Prostate gland (tissue), 2 donors: ENCODE results near the gene TOM1. TPM values are rescaled to one million over a fixed set of nuclear protein-coding genes. Genes with fewer than 3 reads are reported as not detected.

Experiments used
- DNase-seq: peaks from one replicate; pipeline ENCODE4 v3.0.0-alpha.2; 2019; ENCODE audit warnings: low spot score
- H3K27ac ChIP-seq, 2 donors: fragments of 200-600 bp; sonication (generic); 2 replicates each; pipeline ENCODE4 v1.5.1; 2017 to 2019
- H3K27me3 ChIP-seq: fragments of 200-600 bp; sonication (generic); replicated peaks from 2 replicates; pipeline ENCODE4 v1.5.1; 2019; ENCODE audit not compliant: insufficient read depth
- H3K36me3 ChIP-seq, 2 donors: fragments of 200-600 bp; sonication (generic); 1 replicate in 1 of 2; 2 replicates in 1 of 2; pipeline versions ENCODE4 v1.5.1 to v1.8.1; 2017 to 2019
- H3K4me1 ChIP-seq: fragments of 200-600 bp; sonication (generic); replicated peaks from 2 replicates; pipeline ENCODE4 v1.5.1; 2019
- H3K4me3 ChIP-seq, 2 donors: fragments of 200-600 bp; sonication (generic); 2 replicates each; pipeline ENCODE4 v1.5.1; 2017 to 2019
- H3K9me3 ChIP-seq: fragments of 200-600 bp; sonication (generic); 2 replicates; pipeline ENCODE4 v1.5.1; 2017
- CTCF ChIP-seq, 4 experiments: fragments of 200-600 bp in 2 of 4; fragments of 450-650 bp in 2 of 4; sonication (generic) in 2 of 4; IDR thresholded peaks; 1 replicate in 3 of 4; 2 replicates in 1 of 4; pipeline ENCODE4 v1.5.1; 2016 to 2019; ENCODE audit warnings: antibody characterized with exemption in 4 of 4, mild to moderate bottlenecking in 2 of 4, moderate library complexity in 2 of 4
- POLR2A ChIP-seq: fragments of 450-650 bp; IDR thresholded peaks from one replicate; pipeline ENCODE4 v1.6.1; 2016; ENCODE audit warnings: antibody characterized with exemption, mild to moderate bottlenecking
- POLR2AphosphoS5 ChIP-seq: sonication (generic); formaldehyde crosslinking; IDR thresholded peaks from one replicate; pipeline ENCODE4 v1.6.1; 2017; ENCODE audit warnings: antibody characterized with exemption
- WGBS: methylation state at CpG from one replicate; pipeline ENCODE4 v1.1.5; 2018; 5-methylcytosine and 5-hydroxymethylcytosine counted together
- intact Hi-C: fragments of 100-400 bp; cut with DNase I; formaldehyde crosslinking; loops from one replicate; pipeline ENCODE4 v1.14.2; 2022
- total RNA-seq, 2 donors: library from RNA; depleted of rRNA; stranded (reverse); fragments of >200 nt; gene quantifications; one replicate each; pipeline ENCODE4 v1.1.0, GENCODE V29; 2016

TOM1 gene
- total RNA-seq, 2 donors from 2014 or later, result 65.6 to 68.6 TPM

- intact Hi-C loops, result no loop called here
- no peaks in the 10 kb centered on the region for H3K36me3 ChIP-seq
- H3K9me3 ChIP-seq, result no peaks in the 10 kb centered on the region
- H3K27me3 ChIP-seq, result no peaks in the 10 kb centered on the region
- no peaks in the 10 kb centered on the region for H3K4me1 ChIP-seq
- no peak overlapping the region for H3K4me3 ChIP-seq
- no peak overlapping the region for H3K27ac ChIP-seq
- DNase-seq, result no peak
- 89% methylated on average over 4 of the region's 4 CpGs for WGBS
- TF ChIP-seq POLR2A (no peak), POLR2AphosphoS5 (no peak), CTCF (IDR thresholded peaks at IDR 0.05) (no peak)
Measured at GRCh38 chr22:35384527-35384926, 84.8 kb downstream of the TOM1 start.

DNA sequence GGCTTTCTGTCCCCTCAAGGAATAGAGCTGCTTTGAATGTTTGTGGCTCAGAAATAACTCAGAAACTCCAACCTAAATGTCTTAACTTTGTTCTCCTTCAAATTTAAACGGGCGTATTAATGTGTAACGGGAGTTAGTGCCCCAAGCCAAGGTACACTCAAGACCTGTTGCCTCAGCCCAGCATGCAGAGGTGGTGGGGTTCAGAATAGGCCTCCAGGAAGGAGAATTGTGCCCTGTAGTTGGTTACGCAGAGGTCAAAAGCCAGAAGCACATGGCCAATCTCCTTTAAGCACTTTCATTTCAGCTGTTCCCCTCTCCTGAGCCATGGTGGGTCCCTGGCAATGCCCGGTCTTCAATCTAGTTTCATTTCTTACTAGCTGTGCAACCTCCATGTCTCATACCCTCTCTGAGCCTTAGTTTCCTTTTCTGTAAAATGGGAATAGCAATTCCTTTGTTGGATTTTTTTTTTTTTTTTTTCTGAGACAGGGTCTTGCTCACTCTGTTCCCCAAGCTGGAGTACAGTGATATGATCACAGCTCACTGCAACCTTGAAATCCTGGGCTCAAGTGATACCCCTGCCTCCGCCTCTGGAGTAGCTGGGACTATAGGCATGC is 85.4 kb downstream of the TOM1 start:
- intact Hi-C loops, result no loop called here
- no peak for DNase-seq
- no peaks in the 10 kb centered on the region for H3K4me1 ChIP-seq
- H3K4me3 ChIP-seq, result no peak overlapping the region
- 87% methylated on average over 6 of the region's 6 CpGs for WGBS
- no peak overlapping the region for H3K27ac ChIP-seq
- H3K9me3 ChIP-seq, result no peaks in the 10 kb centered on the region
- H3K27me3 ChIP-seq, result no peaks in the 10 kb centered on the region
- no peaks in the 10 kb centered on the region for H3K36me3 ChIP-seq
- TF ChIP-seq POLR2A, result no peak
- no peak for TF ChIP-seq POLR2AphosphoS5
- TF ChIP-seq CTCF (IDR thresholded peaks at IDR 0.05), result no peak

- no peaks in the 10 kb centered on the region for H3K36me3 ChIP-seq
- H3K4me1 ChIP-seq, result no peaks in the 10 kb centered on the region
- no peak for TF ChIP-seq CTCF (IDR thresholded peaks at IDR 0.05)
- no peak for TF ChIP-seq POLR2AphosphoS5
- no peak for TF ChIP-seq POLR2A
- H3K4me3 ChIP-seq, result no peak overlapping the region
- H3K9me3 ChIP-seq, result no peaks in the 10 kb centered on the region
- 93% methylated on average over 19 of the region's 19 CpGs for WGBS
- no peaks in the 10 kb centered on the region for H3K27me3 ChIP-seq
- DNase-seq, result no peak
- intact Hi-C loops, result no loop called here
- H3K27ac ChIP-seq, result no peak overlapping the region
Measured at GRCh38 chr22:35386670-35387288, 87.1 kb downstream of the TOM1 start.

DNA sequence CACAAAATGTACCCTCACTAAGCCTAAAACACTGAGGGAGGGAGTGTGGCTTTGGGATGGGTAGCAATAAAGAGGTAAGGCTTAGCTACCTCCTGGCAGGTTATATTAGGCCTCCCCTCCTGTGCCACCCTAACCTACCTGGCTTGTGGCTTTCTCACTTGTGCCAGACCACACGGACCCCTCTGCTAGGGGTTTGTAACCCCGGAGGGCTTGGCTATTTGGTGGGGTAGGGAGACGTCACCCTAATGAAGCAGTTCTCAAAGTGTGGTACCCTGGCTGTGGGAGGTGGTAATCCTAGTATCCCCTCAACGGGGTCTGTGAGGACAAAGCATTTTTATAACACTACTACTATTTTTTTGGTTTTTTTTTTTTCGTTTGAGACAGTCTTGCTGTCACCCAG is 91.2 kb downstream of the TOM1 start:
- Histone ChIP-seq H3K4me1 (no peaks in the 10 kb centered on the region), H3K27me3 (no peaks in the 10 kb centered on the region), H3K27ac (no peak overlapping the region), H3K9me3 (no peaks in the 10 kb centered on the region), H3K36me3 (no peaks in the 10 kb centered on the region), H3K4me3 (no peak overlapping the region)
- TF ChIP-seq POLR2AphosphoS5 (no peak), CTCF (IDR thresholded peaks at IDR 0.05) (no peak), POLR2A (no peak)
- 85% methylated on average over 5 of the region's 5 CpGs for WGBS
- intact Hi-C loops, result no loop called here
- DNase-seq, result no peak

GRCh38 chr22:35392357-35392756 is 92.7 kb downstream of the TOM1 start:
- H3K27me3 ChIP-seq, result no peaks in the 10 kb centered on the region
- no peak for DNase-seq
- no peaks in the 10 kb centered on the region for H3K9me3 ChIP-seq
- intact Hi-C loops, result no loop called here
- WGBS, result 75% methylated on average over 2 of the region's 2 CpGs
- H3K4me3 ChIP-seq, result no peak overlapping the region
- TF ChIP-seq CTCF (IDR thresholded peaks at IDR 0.05), result no peak
- no peak for TF ChIP-seq POLR2A
- TF ChIP-seq POLR2AphosphoS5, result no peak
- no peaks in the 10 kb centered on the region for H3K4me1 ChIP-seq
- H3K27ac ChIP-seq, result no peak overlapping the region
- H3K36me3 ChIP-seq, result no peaks in the 10 kb centered on the region
